Smooth muscle cell (in vitro differentiated cells): ENCODE measurements around the gene PDE6A. TPM values are rescaled to one million over a fixed set of nuclear protein-coding genes. Genes with fewer than 3 reads are reported as not detected.
A peak's percentile ranks its signal among the peaks of the same experiment; 100 is the strongest.

Experiments
- DNase-seq: peaks from one replicate; lab custom pipeline; 2025; ENCODE audit not compliant: unreplicated experiment; lab: John Stamatoyannopoulos, UW
- H2AFZ ChIP-seq: fragments of 200-600 bp; sonication (generic); 2 replicates; pipeline ENCODE4 v1.6.0; 2016; ENCODE audit warnings: antibody characterized with exemption, low read depth, mild to moderate bottlenecking
- H3F3A ChIP-seq: fragments of 200-600 bp; sonication (generic); 2 replicates; pipeline ENCODE4 v1.6.0; 2017; ENCODE audit warnings: antibody characterized with exemption, low read depth
- H3K27ac ChIP-seq: fragments of 200-600 bp; sonication (generic); 2 replicates; pipeline ENCODE4 v1.5.1; 2016; ENCODE audit warnings: low read depth, mild to moderate bottlenecking
- H3K27me3 ChIP-seq: fragments of 200-600 bp; sonication (generic); 2 replicates; pipeline ENCODE4 v1.6.1; 2016; ENCODE audit warnings: low read depth, mild to moderate bottlenecking
- H3K36me3 ChIP-seq: fragments of 200-600 bp; sonication (generic); 2 replicates; pipeline ENCODE4 v1.5.1; 2016; ENCODE audit warnings: low read depth
- H3K4me1 ChIP-seq: fragments of 200-600 bp; sonication (generic); 2 replicates; pipeline ENCODE4 v1.5.1; 2016; ENCODE audit warnings: low read depth
- H3K4me2 ChIP-seq: fragments of 200-600 bp; sonication (generic); 2 replicates; pipeline ENCODE4 v1.6.0; 2016; ENCODE audit warnings: mild to moderate bottlenecking
- H3K4me3 ChIP-seq: fragments of 200-600 bp; sonication (generic); 2 replicates; pipeline ENCODE4 v1.5.1; 2016; ENCODE audit warnings: mild to moderate bottlenecking
- H3K79me2 ChIP-seq: fragments of 200-600 bp; sonication (generic); 2 replicates; pipeline ENCODE4 v1.6.0; 2016; ENCODE audit warnings: low read depth, mild to moderate bottlenecking
- H3K9ac ChIP-seq: fragments of 200-600 bp; sonication (generic); 2 replicates; pipeline ENCODE4 v1.6.0; 2016; ENCODE audit warnings: low read depth
- H3K9me3 ChIP-seq: fragments of 200-600 bp; sonication (generic); replicated peaks from 2 replicates; pipeline ENCODE4 v1.5.1; 2016; ENCODE audit warnings: low read depth
- H4K20me1 ChIP-seq: fragments of 200-600 bp; sonication (generic); 2 replicates; pipeline ENCODE4 v1.6.0; 2016; ENCODE audit warnings: low read depth
- WGBS: methylation state at CpG from one replicate; pipeline ENCODE4 v1.1.7; 2016; ENCODE audit warnings: low lambda C conversion rate; 5-methylcytosine and 5-hydroxymethylcytosine counted together
- polyA plus RNA-seq: library from polyadenylated mRNA; unstranded; fragments of >200 nt; fragmentation: Nextera tagmentation; extraction: Ambion mirVana; gene quantifications from 2 replicates; pipeline ENCODE4 v1.2.1, GENCODE V29; 2016
- total RNA-seq: library from RNA; depleted of rRNA; stranded (reverse); fragments of >200 nt; gene quantifications from 2 replicates; pipeline ENCODE4 v1.2.3, GENCODE V29; 2014
- TF ChIP-seq, protein P1 (sequence below): fragments of 200-600 bp; sonication (generic); IDR thresholded peaks from 2 replicates; pipeline ENCODE4 v1.5.1; 2017; ENCODE audit warnings: borderline replicate concordance, mild to moderate bottlenecking, antibody characterized with exemption; ENCODE audit not compliant: insufficient read depth, poor library complexity, severe bottlenecking

The PDE6A gene
- total and polyA plus RNA-seq, 2 experiments from 2014 or later: 0.05 TPM; not detected in 1

GRCh38 chr5:149817539-149818060 lies 127.0 kb downstream of the PDE6A start:
- H2AFZ ChIP-seq: no peak overlapping the region
- TF ChIP-seq, protein P1, sequence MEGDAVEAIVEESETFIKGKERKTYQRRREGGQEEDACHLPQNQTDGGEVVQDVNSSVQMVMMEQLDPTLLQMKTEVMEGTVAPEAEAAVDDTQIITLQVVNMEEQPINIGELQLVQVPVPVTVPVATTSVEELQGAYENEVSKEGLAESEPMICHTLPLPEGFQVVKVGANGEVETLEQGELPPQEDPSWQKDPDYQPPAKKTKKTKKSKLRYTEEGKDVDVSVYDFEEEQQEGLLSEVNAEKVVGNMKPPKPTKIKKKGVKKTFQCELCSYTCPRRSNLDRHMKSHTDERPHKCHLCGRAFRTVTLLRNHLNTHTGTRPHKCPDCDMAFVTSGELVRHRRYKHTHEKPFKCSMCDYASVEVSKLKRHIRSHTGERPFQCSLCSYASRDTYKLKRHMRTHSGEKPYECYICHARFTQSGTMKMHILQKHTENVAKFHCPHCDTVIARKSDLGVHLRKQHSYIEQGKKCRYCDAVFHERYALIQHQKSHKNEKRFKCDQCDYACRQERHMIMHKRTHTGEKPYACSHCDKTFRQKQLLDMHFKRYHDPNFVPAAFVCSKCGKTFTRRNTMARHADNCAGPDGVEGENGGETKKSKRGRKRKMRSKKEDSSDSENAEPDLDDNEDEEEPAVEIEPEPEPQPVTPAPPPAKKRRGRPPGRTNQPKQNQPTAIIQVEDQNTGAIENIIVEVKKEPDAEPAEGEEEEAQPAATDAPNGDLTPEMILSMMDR: no peak
- no peaks in the 10 kb centered on the region for H3K27me3 ChIP-seq
- no peaks in the 10 kb centered on the region for H3F3A ChIP-seq
- WGBS: 88% methylated on average over 4 of the region's 4 CpGs
- H3K36me3 ChIP-seq: no peaks in the 10 kb centered on the region
- H3K4me3 ChIP-seq: no peak overlapping the region
- no peaks in the 10 kb centered on the region for H4K20me1 ChIP-seq
- no peaks in the 10 kb centered on the region for H3K79me2 ChIP-seq
- DNase-seq: no peak
- H3K27ac ChIP-seq: no peak overlapping the region
- H3K4me2 ChIP-seq: no peak overlapping the region
- H3K9me3 ChIP-seq: no peaks in the 10 kb centered on the region
- H3K4me1 ChIP-seq: no peaks in the 10 kb centered on the region
- H3K9ac ChIP-seq: no peak overlapping the region

- no peaks in the 10 kb centered on the region for H3K27me3 ChIP-seq
- H4K20me1 ChIP-seq: no peaks in the 10 kb centered on the region
- H3K36me3 ChIP-seq: no peaks in the 10 kb centered on the region
- WGBS: 100% methylated on average over 2 of the region's 2 CpGs
- H3K4me2 ChIP-seq: no peak overlapping the region
- no peaks in the 10 kb centered on the region for H3K4me1 ChIP-seq
- no peak overlapping the region for H3K4me3 ChIP-seq
- no peak overlapping the region for H3K9ac ChIP-seq
- H3K79me2 ChIP-seq: no peaks in the 10 kb centered on the region
- no peaks in the 10 kb centered on the region for H3F3A ChIP-seq
- no peaks in the 10 kb centered on the region for H3K9me3 ChIP-seq
- no peak overlapping the region for H2AFZ ChIP-seq
- no peak for DNase-seq
- TF ChIP-seq, protein P1: no peak
- no peak overlapping the region for H3K27ac ChIP-seq
Observed at GRCh38 chr5:149816661-149817060, 127.9 kb downstream of the PDE6A start.

- H4K20me1 ChIP-seq: no peaks in the 10 kb centered on the region
- WGBS: 64% methylated on average over 3 of the region's 3 CpGs
- TF ChIP-seq, protein P1: no peak
- no peaks in the 10 kb centered on the region for H3K79me2 ChIP-seq
- H3F3A ChIP-seq: no peaks in the 10 kb centered on the region
- no peak overlapping the region for H3K4me3 ChIP-seq
- peaks cover 6% of the 10 kb centered on the region for H3K4me1 ChIP-seq
- H3K9me3 ChIP-seq: no peaks in the 10 kb centered on the region
- peak overlapping the region; percentile 50 for H3K9ac ChIP-seq
- H2AFZ ChIP-seq: no peak overlapping the region
- peak overlapping the region; percentile 66 for H3K4me2 ChIP-seq
- DNase-seq: no peak
- H3K27ac ChIP-seq: peak overlapping the region; percentile 87
- H3K27me3 ChIP-seq: no peaks in the 10 kb centered on the region
- no peaks in the 10 kb centered on the region for H3K36me3 ChIP-seq
Observed at GRCh38 chr5:149811453-149811852, 133.1 kb downstream of the PDE6A start.

DNA sequence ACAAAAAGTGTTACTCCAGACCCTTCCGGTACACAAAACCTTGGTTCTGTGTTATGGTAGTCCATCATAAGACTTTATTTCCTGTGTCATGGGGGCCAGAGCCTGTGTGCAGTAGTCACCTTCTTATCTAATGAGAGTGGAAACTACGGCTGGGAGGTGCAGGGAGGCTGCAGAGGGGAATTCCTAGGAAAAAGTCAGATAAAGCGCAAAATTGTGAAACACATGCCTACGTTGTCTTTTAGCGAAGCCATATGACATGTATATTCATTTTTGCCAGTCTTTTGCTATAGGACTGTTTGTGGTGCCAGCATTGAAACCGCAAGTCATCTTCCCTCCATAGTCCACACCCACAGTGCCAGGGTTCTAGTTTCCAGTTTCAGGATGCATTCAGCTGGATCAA lies 133.7 kb downstream of the PDE6A start:
- H3K79me2 ChIP-seq: no peaks in the 10 kb centered on the region
- H3K9ac ChIP-seq: peak overlapping the region; percentile 50
- H3F3A ChIP-seq: no peaks in the 10 kb centered on the region
- peaks cover 10% of the 10 kb centered on the region for H3K4me1 ChIP-seq
- DNase-seq: no peak
- H3K27ac ChIP-seq: peak overlapping the region; percentile 87
- H3K4me3 ChIP-seq: no peak overlapping the region
- 32% methylated on average over 6 of the region's 6 CpGs for WGBS
- no peaks in the 10 kb centered on the region for H3K36me3 ChIP-seq
- no peaks in the 10 kb centered on the region for H3K27me3 ChIP-seq
- H3K4me2 ChIP-seq: peak overlapping the region; percentile 66
- TF ChIP-seq, protein P1: no peak
- no peaks in the 10 kb centered on the region for H3K9me3 ChIP-seq
- H4K20me1 ChIP-seq: no peaks in the 10 kb centered on the region
- H2AFZ ChIP-seq: no peak overlapping the region
